B cell (primary cell): ENCODE measurements around the gene SYNE2. TPM values are rescaled to one million over a fixed set of nuclear protein-coding genes. Genes with fewer than 3 reads are reported as not detected.

Source experiments
- ATAC-seq: fragments of 200-7000 bp; cut with Tn5 transposase; one replicate; pipeline ENCODE4 v1.10.0; 2021; ENCODE audit warnings: low read depth, mild to moderate bottlenecking, moderate number of reproducible peaks, moderate library complexity
- CTCF ChIA-PET: fragments of 350-600 bp; sonication (Branson Sonifier 250); formaldehyde crosslinking; loops from one replicate; lab custom pipeline; 2021; ENCODE audit warnings: antibody characterized with exemption, inconsistent platforms; lab: Charles Lee
- POLR2A ChIA-PET: fragments of 350-600 bp; sonication (Branson Sonifier 250); formaldehyde crosslinking; loops from one replicate; lab custom pipeline; 2021; ENCODE audit warnings: antibody characterized with exemption; lab: Charles Lee
- DNase-seq: peaks from one replicate; pipeline ENCODE4 v3.0.0; 2013
- H2AFZ ChIP-seq: 2 replicates; pipeline ENCODE4 v1.6.1; 2012; ENCODE audit warnings: mild to moderate bottlenecking, low read depth, low read length; ENCODE audit not compliant: insufficient read depth, poor library complexity, severe bottlenecking
- H3K27ac ChIP-seq, 2 donors: 1 replicate in 1 of 2; 2 replicates in 1 of 2; pipeline ENCODE4 v1.5.1; 2012 to 2013; ENCODE audit warnings: low read length in 2 of 2, mild to moderate bottlenecking in 2 of 2, moderate library complexity in 1 of 2
- H3K27me3 ChIP-seq, 4 experiments: fragments of 200-600 bp in 1 of 4; sonication (generic) in 1 of 4; replicated peaks in 1 of 4; 1 replicate in 2 of 4; 2 replicates in 2 of 4; pipeline versions ENCODE4 v1.6.1 to v1.7.0; 2013 to 2016; ENCODE audit warnings: low read length in 3 of 4, mild to moderate bottlenecking in 2 of 4, mixed read lengths in 1 of 4, moderate library complexity in 1 of 4; ENCODE audit not compliant: insufficient read depth in 4 of 4, control insufficient read depth in 3 of 4; ENCODE audit errors: control extremely low read depth in 1 of 4
- H3K36me3 ChIP-seq, 2 experiments: replicated peaks in 1 of 2; 1 replicate in 1 of 2; 2 replicates in 1 of 2; pipeline versions ENCODE4 v1.6.1 to v1.7.1; 2013; ENCODE audit warnings: low read length in 1 of 2; ENCODE audit not compliant: insufficient read depth in 2 of 2, control insufficient read depth in 1 of 2; ENCODE audit errors: control extremely low read depth in 1 of 2, extremely low read depth in 1 of 2
- H3K4me1 ChIP-seq, 2 donors: fragments of 200-600 bp in 1 of 2; sonication (generic) in 1 of 2; 1 replicate in 1 of 2; 2 replicates in 1 of 2; pipeline versions ENCODE4 v1.5.1 to v1.6.1; 2013 to 2017; ENCODE audit warnings: low read length in 2 of 2; ENCODE audit not compliant: control insufficient read depth in 2 of 2, insufficient read depth in 2 of 2
- H3K4me2 ChIP-seq: replicated peaks from 2 replicates; pipeline ENCODE3; 2012; ENCODE audit warnings: mild to moderate bottlenecking, low read depth, low read length; ENCODE audit not compliant: poor library complexity, severe bottlenecking
- H3K4me3 ChIP-seq, 5 experiments: fragments of 200-600 bp in 1 of 5; sonication (generic) in 1 of 5; 1 replicate in 3 of 5; 2 replicates in 2 of 5; pipeline versions ENCODE4 v1.5.1 to v1.7.0; 2011 to 2016; ENCODE audit warnings: low read length in 4 of 5, mild to moderate bottlenecking in 4 of 5, low read depth in 2 of 5, control low read depth in 1 of 5, moderate library complexity in 1 of 5; ENCODE audit not compliant: insufficient read depth in 1 of 5; ENCODE audit errors: control extremely low read depth in 1 of 5, extremely low read depth in 1 of 5
- H3K79me2 ChIP-seq: fragments of 200-600 bp; sonication (generic); one replicate; pipeline ENCODE4 v1.6.0; 2016; ENCODE audit warnings: low read length; ENCODE audit not compliant: control insufficient read depth, insufficient read depth
- H3K9ac ChIP-seq: fragments of 200-600 bp; sonication (generic); 2 replicates; pipeline ENCODE4 v1.6.1; 2017; ENCODE audit warnings: mild to moderate bottlenecking, low read length, moderate library complexity
- H3K9me3 ChIP-seq, 3 donors: one replicate each; pipeline versions ENCODE4 v1.6.1 to v1.7.1; 2013; ENCODE audit warnings: low read length in 2 of 3; ENCODE audit not compliant: control insufficient read depth in 2 of 3, insufficient read depth in 1 of 3; ENCODE audit errors: control extremely low read depth in 1 of 3
- H4K20me1 ChIP-seq: 2 replicates; pipeline ENCODE4 v1.6.0; 2012; ENCODE audit warnings: mild to moderate bottlenecking, low read length; ENCODE audit not compliant: insufficient read depth, control insufficient read depth, poor library complexity, severe bottlenecking
- H3K27ac Mint-ChIP-seq: one replicate; pipeline ENCODE4 v1.8.0; 2021; ENCODE audit warnings: mixed read lengths
- H3K27me3 Mint-ChIP-seq: one replicate; pipeline ENCODE4 v1.8.0; 2021; ENCODE audit warnings: mixed read lengths
- H3K4me1 Mint-ChIP-seq: one replicate; pipeline ENCODE4 v1.8.0; 2021; ENCODE audit warnings: mixed read lengths
- H3K4me3 Mint-ChIP-seq: one replicate; pipeline ENCODE4 v1.8.0; 2021; ENCODE audit warnings: mixed read lengths
- H3K9me3 Mint-ChIP-seq: one replicate; pipeline ENCODE4 v1.8.0; 2022; ENCODE audit warnings: mixed read lengths; ENCODE audit not compliant: insufficient read depth
- CTCF ChIP-seq: fragments of 200-600 bp; IDR thresholded peaks from one replicate; pipeline ENCODE4 v1.8.0; 2022; ENCODE audit warnings: antibody characterized with exemption, mild to moderate bottlenecking
- EZH2 ChIP-seq: IDR thresholded peaks from 2 replicates; pipeline ENCODE4 v1.6.1; 2012; ENCODE audit warnings: borderline replicate concordance, low read depth, mild to moderate bottlenecking, moderate library complexity, low read length; ENCODE audit not compliant: insufficient read depth, poor library complexity, severe bottlenecking
- WGBS: methylation state at CpG from one replicate; pipeline ENCODE4 v1.1.5; 2013; ENCODE audit warnings: missing lambda C conversion rate; ENCODE audit not compliant: insufficient coverage; 5-methylcytosine and 5-hydroxymethylcytosine counted together
- intact Hi-C: fragments of 100-400 bp; cut with micrococcal nuclease; formaldehyde crosslinking; loops from one replicate; pipeline ENCODE4 v1.10.0; 2022
- polyA plus RNA-seq: library from polyadenylated mRNA; depleted of rRNA; stranded (reverse); fragments of >200 nt; gene quantifications from 2 replicates; pipeline ENCODE4 v1.2.3, GENCODE V29; 2012
- total RNA-seq, 2 donors: library from RNA; stranded (reverse); fragments of 120-200 nt in 1 of 2; gene quantifications; 1 replicate in 1 of 2; 2 replicates in 1 of 2; pipeline versions ENCODE4 v1.2.3 to v1.2.4, GENCODE V29; 2013 to 2022

The SYNE2 gene
- total and polyA plus RNA-seq, 2 donors (not counting 1 experiment from before 2014, with no cell fraction given) = 39.5 to 105 TPM

- POLR2A ChIA-PET = no interaction called here
- Histone ChIP-seq H3K9me3 (no peaks in the 10 kb centered on the region), H2AFZ (no peak overlapping the region), H3K9ac (no peak overlapping the region), H3K27ac (no peak overlapping the region), H3K4me2 (no peak overlapping the region), H3K79me2 (peaks cover 26% of the 10 kb centered on the region), H4K20me1 (no peaks in the 10 kb centered on the region), H3K4me3 (no peak overlapping the region), H3K4me1 (peaks cover 8 to 21% of the 10 kb centered on the region in 2 donors), H3K36me3 (no peaks in the 10 kb centered on the region), H3K27me3 (no peaks in the 10 kb centered on the region)
- Mint-ChIP-seq H3K4me1 (peaks cover 34% of the 10 kb centered on the region), H3K4me3 (no peak overlapping the region), H3K9me3 (no peaks in the 10 kb centered on the region), H3K27me3 (no peaks in the 10 kb centered on the region), H3K27ac (no peak overlapping the region)
- ATAC-seq (no peak), DNase-seq (no peak)
- CTCF ChIA-PET = interaction anchor here (2.2 kb wide), 1 partner anchor 20 kb away, joined by 12 read pairs; the partner anchor contains the start of gene SYNE2
- intact Hi-C loops = no loop called here
- TF ChIP-seq CTCF (no peak), EZH2 (no peak)
- WGBS = 100% methylated on average over 1 of the region's 3 CpGs
Observed at GRCh38 chr14:63874223-63874622, 21.4 kb downstream of the SYNE2 start.

GRCh38 chr14:63875311-63875710 lies 22.5 kb downstream of the SYNE2 start:
- ChIA-PET CTCF (interaction anchor here (0.7 kb wide), 1 partner anchor 373 kb away, joined by 3 read pairs; no protein-coding TSS in a partner anchor), POLR2A (interaction anchor here (0.6 kb wide), 1 partner anchor 359 kb away, joined by 3 read pairs; no protein-coding TSS in a partner anchor)
- H3K36me3 ChIP-seq = no peaks in the 10 kb centered on the region
- Mint-ChIP-seq H3K4me1 (peaks cover 26% of the 10 kb centered on the region), H3K9me3 (no peaks in the 10 kb centered on the region), H3K4me3 (no peak overlapping the region), H3K27me3 (no peaks in the 10 kb centered on the region), H3K27ac (no peak overlapping the region)
- peaks cover 21% of the 10 kb centered on the region for H3K79me2 ChIP-seq
- H3K27ac ChIP-seq = no peak overlapping the region
- H3K27me3 ChIP-seq = no peaks in the 10 kb centered on the region
- H3K9me3 ChIP-seq = no peaks in the 10 kb centered on the region
- H2AFZ ChIP-seq = no peak overlapping the region
- no peak overlapping the region for H3K4me2 ChIP-seq
- intact Hi-C loops = no loop called here
- peaks cover 0 to 13% of the 10 kb centered on the region in 2 donors for H3K4me1 ChIP-seq
- TF ChIP-seq CTCF (no peak), EZH2 (no peak)
- H3K9ac ChIP-seq = no peak overlapping the region
- no CpG with 5 or more reads among the region's 2 CpGs for WGBS
- no peak overlapping the region for H3K4me3 ChIP-seq
- ATAC-seq (no peak), DNase-seq (no peak)
- no peaks in the 10 kb centered on the region for H4K20me1 ChIP-seq
